Left renal pelvis (tissue), 4 donors: ENCODE results near the gene FLNC. TPM values are rescaled to one million over a fixed set of nuclear protein-coding genes. Genes with fewer than 3 reads are reported as not detected.

Experiments
- DNase-seq, 4 donors: peaks; one replicate each; pipeline ENCODE4 v3.0.0-alpha.2; 2013; ENCODE audit warnings: low read depth in 4 of 4, low spot score in 3 of 4
- polyA plus RNA-seq, 4 donors: library from polyadenylated mRNA; unstranded; fragments of 120-200 nt; gene quantifications; one replicate each; pipeline ENCODE4 v1.2.1, GENCODE V29; 2013; ENCODE audit not compliant: insufficient read length in 4 of 4

FLNC gene
- polyA plus RNA-seq, 4 donors = 11.8 to 21.0 (median 17.2) TPM

GRCh38 chr7:128906001-128906765 is 76.0 kb downstream of the FLNC start:
- no peak for DNase-seq

- no peak for DNase-seq
These were observed 76.8 kb downstream of the FLNC start for GRCh38 chr7:128906766-128907559.

Other genes starting within 250 kb of the FLNC start
- 1 to 10 TPM; 1.3 to 5.5 (median 1.5) TPM for gene GARIN1A, start 158.1 kb upstream of the FLNC start, polyA plus RNA-seq
- 100 to 1,000 TPM; 162 to 319 (median 235) TPM for gene CALU, start 91.0 kb upstream of the FLNC start, polyA plus RNA-seq
- gene OPN1SW, start 54.6 kb upstream of the FLNC start, polyA plus RNA-seq = 1 to 10 TPM; 1.3 to 2.2 (median 1.5) TPM
- gene CCDC136, start 38.4 kb upstream of the FLNC start, polyA plus RNA-seq = 10 to 100 TPM; 12.3 to 24.5 (median 15.3) TPM
- 100 to 1,000 TPM in 3 of 4 donors, 10 to 100 TPM in 1; 96.7 to 235 (median 212) TPM for gene ATP6V1F, start 32.5 kb downstream of the FLNC start, polyA plus RNA-seq
- 10 to 100 TPM in 3 of 4 donors, 1 to 10 TPM in 1; 1.6 to 38.8 (median 17.9) TPM for gene KCP, start 80.3 kb downstream of the FLNC start, polyA plus RNA-seq
- gene IRF5, start 107.5 kb downstream of the FLNC start, polyA plus RNA-seq = 10 to 100 TPM in 2 of 4 donors, 1 to 10 TPM in 2; 2.8 to 16.1 (median 10.4) TPM
- gene TNPO3, start 224.7 kb downstream of the FLNC start, polyA plus RNA-seq = 10 to 100 TPM; 28.3 to 51.7 (median 42.8) TPM